HEK293 (cell line): ENCODE measurements around the gene CSRP1.

Experiments
- BCL11A ChIP-seq: fragments of 450-650 bp; formaldehyde crosslinking; IDR thresholded peaks from 2 replicates; pipeline ENCODE4 v1.5.1; 2016; ENCODE audit warnings: low read depth, missing biosample characterization, missing genetic modification characterization
- CTCF ChIP-seq: fragments of 450-650 bp; formaldehyde crosslinking; IDR thresholded peaks from 2 replicates; pipeline ENCODE4 v1.5.1; 2016; ENCODE audit warnings: missing biosample characterization, missing genetic modification characterization
- INSM2 ChIP-seq: fragments of 450-650 bp; formaldehyde crosslinking; IDR thresholded peaks from 2 replicates; pipeline ENCODE4 v1.5.1; 2016; ENCODE audit warnings: missing biosample characterization, missing genetic modification characterization
- KLF10 ChIP-seq: fragments of 450-650 bp; IDR thresholded peaks from 2 replicates; pipeline ENCODE4 v1.5.1; 2018; ENCODE audit warnings: missing biosample characterization, mild to moderate bottlenecking, missing genetic modification characterization
- SCRT2 ChIP-seq: fragments of 450-650 bp; formaldehyde crosslinking; IDR thresholded peaks from 2 replicates; pipeline ENCODE4 v1.5.1; 2016; ENCODE audit warnings: missing biosample characterization, missing genetic modification characterization
- YY1 ChIP-seq: fragments of 450-650 bp; formaldehyde crosslinking; IDR thresholded peaks from 2 replicates; pipeline ENCODE4 v1.5.1; 2018; ENCODE audit warnings: missing biosample characterization, missing genetic modification characterization
- ZBTB17 ChIP-seq: fragments of 450-650 bp; formaldehyde crosslinking; IDR thresholded peaks from 2 replicates; pipeline ENCODE4 v1.5.1; 2016; ENCODE audit warnings: missing biosample characterization, missing genetic modification characterization
- ZNF239 ChIP-seq: fragments of 450-650 bp; formaldehyde crosslinking; IDR thresholded peaks from 2 replicates; pipeline ENCODE4 v1.5.1; 2016; ENCODE audit warnings: missing biosample characterization, missing genetic modification characterization
- ZNF24 ChIP-seq: fragments of 450-650 bp; formaldehyde crosslinking; IDR thresholded peaks from 2 replicates; pipeline ENCODE4 v1.5.1; 2016; ENCODE audit warnings: missing biosample characterization, missing genetic modification characterization
- ZNF274 ChIP-seq, 2 experiments: fragments of 200-500 bp in 1 of 2; fragments of 450-650 bp in 1 of 2; sonication (Bioruptor generic) in 1 of 2; formaldehyde crosslinking in 1 of 2; IDR thresholded peaks; 2 replicates each; pipeline versions ENCODE4 v1.5.1 to v1.6.1; 2014 to 2016; ENCODE audit warnings: borderline replicate concordance in 1 of 2, inconsistent platforms in 1 of 2, low read length in 1 of 2, missing biosample characterization in 1 of 2, missing genetic modification characterization in 1 of 2
- ZNF530 ChIP-seq: fragments of 450-650 bp; formaldehyde crosslinking; IDR thresholded peaks from 2 replicates; pipeline ENCODE4 v1.5.1; 2016; ENCODE audit warnings: low read depth, missing biosample characterization, missing genetic modification characterization

- TF ChIP-seq ZBTB17: no peak
- no peak for TF ChIP-seq KLF10 (tag by site-specific recombination)
- no peak for TF ChIP-seq YY1 (tag by site-specific recombination)
- TF ChIP-seq ZNF24 (tag by site-specific recombination): no peak
- no peak for TF ChIP-seq CTCF (tag by site-specific recombination)
- TF ChIP-seq ZNF274 (IDR thresholded peaks at IDR 0.05; ENCODE audit: low read length): no peak
- no peak for TF ChIP-seq ZNF274 (tag by site-specific recombination; IDR thresholded peaks at IDR 0.05; ENCODE audit: borderline replicate concordance)
- TF ChIP-seq ZNF530: no peak
- no peak for TF ChIP-seq SCRT2 (tag by site-specific recombination)
- no peak for TF ChIP-seq INSM2
- no peak for TF ChIP-seq ZNF239 (tag by site-specific recombination)
- TF ChIP-seq BCL11A (tag by site-specific recombination): no peak
These were observed 30.5 kb upstream of the CSRP1 start for GRCh38 chr1:201537467-201537866.
